Measurements from ENCODE around the gene STIMATE.

STIMATE gene

DNA sequence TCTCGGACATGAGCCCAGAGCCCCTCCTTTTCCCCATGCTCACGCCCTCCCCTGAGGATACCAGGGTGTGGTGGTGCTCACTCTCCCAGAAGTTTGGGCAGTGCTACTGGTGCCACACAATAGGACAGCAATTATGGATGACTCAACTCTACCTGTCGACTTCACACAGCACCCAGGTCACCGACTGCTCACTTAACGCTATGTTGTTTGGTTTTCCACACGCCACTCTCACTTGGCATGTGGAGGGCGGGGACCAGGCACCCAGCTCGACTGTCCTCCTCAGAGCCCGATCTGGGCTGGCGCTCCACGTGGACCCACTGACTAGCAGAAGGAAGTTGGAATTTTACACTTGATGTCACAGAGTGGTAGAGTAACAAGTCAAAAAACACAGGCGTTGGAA is 30.9 kb downstream of the STIMATE start:
- Histone ChIP-seq H3K27me3 (ENCODE audit: insufficient read depth, low read length) (no peaks in the 10 kb centered on the region), H3K4me3 (ENCODE audit: low read depth, low read length, poor library complexity, severe bottlenecking) (no peak overlapping the region), H2AFZ (ENCODE audit: low read length) (no peak overlapping the region)

GRCh38 chr3:52865994-52866393 is 31.4 kb downstream of the STIMATE start:
- Histone ChIP-seq H3K9me3 (ENCODE audit: low read length) (no peaks in the 10 kb centered on the region), H3K36me3 (ENCODE audit: insufficient read depth, low read length) (peaks cover 4% of the 10 kb centered on the region; the same call in 1 of the 2 replicates)

More for the DNA sequence above, 30.9 kb downstream of the STIMATE start:
- H3K36me3 ChIP-seq (ENCODE audit: insufficient read depth, low read length) = peaks cover 4% of the 10 kb centered on the region; the same call in 1 of the 2 replicates
- H3K9ac ChIP-seq (ENCODE audit: low read length) = no peak overlapping the region
- no peaks in the 10 kb centered on the region for H4K20me1 ChIP-seq (ENCODE audit: insufficient read depth, low read length)
- no peaks in the 10 kb centered on the region for H3K9me3 ChIP-seq (ENCODE audit: low read length)
- no peaks in the 10 kb centered on the region for H3K4me1 ChIP-seq (ENCODE audit: insufficient read depth, low read length, severe bottlenecking)
- H3K27ac ChIP-seq (ENCODE audit: low read depth, low read length, poor library complexity, severe bottlenecking) = no peak overlapping the region
- H3K4me2 ChIP-seq (ENCODE audit: low read length) = no peak overlapping the region
- TF ChIP-seq CTCF (IDR thresholded peaks at IDR 0.05; ENCODE audit: low read length) = no peak
- no peaks in the 10 kb centered on the region for H3K9me2 ChIP-seq (ENCODE audit: low read depth, low read length)
- no peaks in the 10 kb centered on the region for H3K79me2 ChIP-seq (ENCODE audit: insufficient read depth, low read length)
- no peaks in the 10 kb centered on the region for H3F3A ChIP-seq (ENCODE audit: insufficient read depth, low read length)

DNA sequence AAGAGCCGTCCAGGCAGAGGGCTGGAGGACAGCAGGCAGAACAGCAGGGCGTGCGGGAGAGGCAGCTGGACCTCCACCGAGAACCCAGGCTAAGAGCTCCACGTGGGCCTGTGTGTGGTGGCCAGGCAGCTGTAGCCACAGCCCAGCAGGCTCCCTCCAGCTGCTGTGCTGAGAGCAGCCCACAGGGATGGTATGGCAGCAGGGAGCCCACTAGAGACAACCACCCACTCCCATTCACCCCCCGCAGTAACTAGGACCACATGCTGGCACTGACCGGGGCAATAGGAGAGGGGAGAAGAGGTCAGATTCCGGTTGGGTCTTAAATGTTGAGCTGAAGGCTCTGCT is 37.0 kb downstream of the STIMATE start:
- H3K4me2 ChIP-seq (ENCODE audit: low read length) = no peak overlapping the region
- H4K20me1 ChIP-seq (ENCODE audit: insufficient read depth, low read length) = no peaks in the 10 kb centered on the region
- TF ChIP-seq EZH2 (IDR thresholded peaks at IDR 0.05; ENCODE audit: borderline replicate concordance, low read length) = no peak
- TF ChIP-seq CTCF (IDR thresholded peaks at IDR 0.05; ENCODE audit: low read length) = no peak
- no peaks in the 10 kb centered on the region for H3K4me1 ChIP-seq (ENCODE audit: insufficient read depth, low read length, severe bottlenecking)
- no peaks in the 10 kb centered on the region for H3K79me2 ChIP-seq (ENCODE audit: insufficient read depth, low read length)
- H3K9me2 ChIP-seq (ENCODE audit: low read depth, low read length) = no peaks in the 10 kb centered on the region
- no peaks in the 10 kb centered on the region for H3F3A ChIP-seq (ENCODE audit: insufficient read depth, low read length)
- H3K36me3 ChIP-seq (ENCODE audit: insufficient read depth, low read length) = peaks cover 4% of the 10 kb centered on the region
- no peak overlapping the region for H3K9ac ChIP-seq (ENCODE audit: low read length)
- no peaks in the 10 kb centered on the region for H3K9me3 ChIP-seq (ENCODE audit: low read length)
- H3K27ac ChIP-seq (ENCODE audit: low read depth, low read length, poor library complexity, severe bottlenecking) = no peak overlapping the region
- no peak overlapping the region for H3K4me3 ChIP-seq (ENCODE audit: low read depth, low read length, poor library complexity, severe bottlenecking)
- no peak overlapping the region for H2AFZ ChIP-seq (ENCODE audit: low read length)
- H3K27me3 ChIP-seq (ENCODE audit: insufficient read depth, low read length) = no peaks in the 10 kb centered on the region

More at GRCh38 chr3:52865994-52866393, 31.4 kb downstream of the STIMATE start:
- Histone ChIP-seq H3K79me2 (ENCODE audit: insufficient read depth, low read length) (no peaks in the 10 kb centered on the region), H3K4me1 (ENCODE audit: insufficient read depth, low read length, severe bottlenecking) (no peaks in the 10 kb centered on the region), H2AFZ (ENCODE audit: low read length) (no peak overlapping the region), H3K27me3 (ENCODE audit: insufficient read depth, low read length) (no peaks in the 10 kb centered on the region), H3K9ac (ENCODE audit: low read length) (no peak overlapping the region), H3F3A (ENCODE audit: insufficient read depth, low read length) (no peaks in the 10 kb centered on the region), H3K4me3 (ENCODE audit: low read depth, low read length, poor library complexity, severe bottlenecking) (no peak overlapping the region), H3K27ac (ENCODE audit: low read depth, low read length, poor library complexity, severe bottlenecking) (no peak overlapping the region), H4K20me1 (ENCODE audit: insufficient read depth, low read length) (no peaks in the 10 kb centered on the region), H3K9me2 (ENCODE audit: low read depth, low read length) (no peaks in the 10 kb centered on the region), H3K4me2 (ENCODE audit: low read length) (no peak overlapping the region)
- TF ChIP-seq EZH2 (IDR thresholded peaks at IDR 0.05; ENCODE audit: borderline replicate concordance, low read length) = no peak
- TF ChIP-seq CTCF (IDR thresholded peaks at IDR 0.05; ENCODE audit: low read length) = no peak
